Kidney epithelial cell (primary cell): Measurements from ENCODE around the gene SNTG2. TPM values are rescaled to one million over a fixed set of nuclear protein-coding genes. Genes with fewer than 3 reads are reported as not detected.

Source experiments
- DNase-seq: peaks from one replicate; pipeline ENCODE4 v3.0.0-alpha.2; 2010; ENCODE audit warnings: low read depth
- H3K27me3 ChIP-seq: 2 replicates; pipeline ENCODE4 v1.6.0; 2011; ENCODE audit warnings: low read length; ENCODE audit not compliant: control insufficient read depth, insufficient read depth
- H3K36me3 ChIP-seq: 2 replicates; pipeline ENCODE4 v1.5.1; 2011; ENCODE audit warnings: low read length; ENCODE audit not compliant: control insufficient read depth, insufficient read depth
- H3K4me3 ChIP-seq: 2 replicates; pipeline ENCODE4 v1.5.1; 2011; ENCODE audit warnings: low read depth, mild to moderate bottlenecking, control low read depth, low read length
- CTCF ChIP-seq: IDR thresholded peaks from 2 replicates; pipeline ENCODE4 v1.5.1; 2011; ENCODE audit warnings: mild to moderate bottlenecking, moderate library complexity, low read length, control low read depth, inconsistent platforms; ENCODE audit not compliant: insufficient read depth, poor library complexity, severe bottlenecking
- total RNA-seq: library from RNA; depleted of rRNA; stranded (reverse); fragments of >200 nt; gene quantifications from 2 replicates; pipeline ENCODE4 v1.2.3, GENCODE V29; 2015

Gene SNTG2
- total RNA-seq, 1 donor from 2014 or later = 0.38 TPM

- no peaks in the 10 kb centered on the region for H3K36me3 ChIP-seq
- DNase-seq = no peak
Measured at GRCh38 chr2:1078326-1078725, 127.7 kb downstream of the SNTG2 start.

GRCh38 chr2:1079873-1080799, 129.5 kb downstream of the SNTG2 start:
- Histone ChIP-seq H3K27me3 (no peaks in the 10 kb centered on the region), H3K4me3 (no peak overlapping the region), H3K36me3 (no peaks in the 10 kb centered on the region)
- TF ChIP-seq CTCF = no peak
- no peak for DNase-seq

More at GRCh38 chr2:1078326-1078725, 127.7 kb downstream of the SNTG2 start:
- H3K4me3 ChIP-seq = no peak overlapping the region
- no peaks in the 10 kb centered on the region for H3K27me3 ChIP-seq
- no peak for TF ChIP-seq CTCF

GRCh38 chr2:1081451-1082225, 131.0 kb downstream of the SNTG2 start:
- no peak for DNase-seq
- Histone ChIP-seq H3K4me3 (no peak overlapping the region), H3K36me3 (no peaks in the 10 kb centered on the region), H3K27me3 (no peaks in the 10 kb centered on the region)
- no peak for TF ChIP-seq CTCF

GRCh38 chr2:1082456-1083205, 132.0 kb downstream of the SNTG2 start:
- DNase-seq = no peak
- H3K36me3 ChIP-seq = no peaks in the 10 kb centered on the region
- H3K4me3 ChIP-seq = no peak overlapping the region
- no peak for TF ChIP-seq CTCF
- no peaks in the 10 kb centered on the region for H3K27me3 ChIP-seq

GRCh38 chr2:1088192-1088860, 137.7 kb downstream of the SNTG2 start:
- Histone ChIP-seq H3K27me3 (no peaks in the 10 kb centered on the region), H3K4me3 (no peak overlapping the region), H3K36me3 (no peaks in the 10 kb centered on the region)
- no peak for TF ChIP-seq CTCF
- DNase-seq = no peak
